Panc1 (cell line): ENCODE data around the gene SDK1. TPM values are rescaled to one million over a fixed set of nuclear protein-coding genes. Genes with fewer than 3 reads are reported as not detected.

ENCODE experiments used
- ATAC-seq: fragments of 200-7000 bp; cut with Tn5 transposase; 2 replicates; pipeline ENCODE4 v1.9.1; 2020; ENCODE audit warnings: mild to moderate bottlenecking, moderate library complexity
- BruUV-seq: library from RNA; stranded (reverse); fragments of 400-500 nt; replicated peaks from 2 replicates; lab custom pipeline; 2021; lab: Mats Ljungman, UMichigan
- CTCF ChIA-PET: fragments of 300-600 bp; sonication (Branson Sonifier 250); formaldehyde crosslinking; loops from one replicate; lab custom pipeline; 2022; ENCODE audit warnings: antibody characterized with exemption; lab: Charles Lee
- POLR2A ChIA-PET: fragments of 300-600 bp; sonication (Branson Sonifier 250); formaldehyde crosslinking; loops from one replicate; lab custom pipeline; 2022; ENCODE audit warnings: antibody characterized with exemption; lab: Charles Lee
- DNase-seq: peaks from one replicate; pipeline ENCODE4 v3.0.0-alpha.2; 2010; ENCODE audit warnings: low read depth, low spot score
- H3K27ac ChIP-seq: 2 replicates; pipeline ENCODE4 v1.5.1; 2011; ENCODE audit warnings: mild to moderate bottlenecking, low read length, inconsistent platforms
- H3K27me3 ChIP-seq: fragments of 200-500 bp; sonication (Bioruptor generic); 2 replicates; pipeline ENCODE4 v1.6.0; 2014; ENCODE audit warnings: low read length, inconsistent platforms; ENCODE audit not compliant: control insufficient read depth, insufficient read depth
- H3K36me3 ChIP-seq: fragments of 200-500 bp; sonication (Bioruptor generic); 2 replicates; pipeline ENCODE4 v1.5.1; 2014; ENCODE audit warnings: inconsistent platforms, mild to moderate bottlenecking, low read length, moderate library complexity; ENCODE audit not compliant: control insufficient read depth, insufficient read depth
- H3K4me1 ChIP-seq: 2 replicates; pipeline ENCODE4 v1.5.1; 2011; ENCODE audit warnings: inconsistent platforms, mild to moderate bottlenecking, low read length, moderate library complexity; ENCODE audit not compliant: control insufficient read depth, insufficient read depth
- H3K4me3 ChIP-seq, 2 experiments: 2 replicates each; pipeline ENCODE4 v1.5.1; 2011 to 2012; ENCODE audit warnings: low read depth in 2 of 2, low read length in 2 of 2, mild to moderate bottlenecking in 2 of 2, inconsistent platforms in 1 of 2, moderate library complexity in 1 of 2
- H3K9me3 ChIP-seq: fragments of 200-500 bp; sonication (Bioruptor generic); 2 replicates; pipeline ENCODE4 v1.5.1; 2014; ENCODE audit warnings: low read depth, mild to moderate bottlenecking, inconsistent platforms, low read length, moderate library complexity; ENCODE audit not compliant: control insufficient read depth, insufficient read depth
- POLR2AphosphoS5 ChIP-seq: IDR thresholded peaks from 2 replicates; pipeline ENCODE4 v1.6.1; 2012; ENCODE audit warnings: mild to moderate bottlenecking, low read depth, low read length, moderate library complexity
- SIN3A ChIP-seq: IDR thresholded peaks from 2 replicates; pipeline ENCODE4 v1.6.1; 2012; ENCODE audit warnings: low read depth, mild to moderate bottlenecking, low read length, moderate library complexity, borderline replicate concordance; ENCODE audit not compliant: insufficient read depth
- TCF7L2 ChIP-seq: IDR thresholded peaks from 2 replicates; pipeline ENCODE4 v1.6.1; 2011; ENCODE audit warnings: mild to moderate bottlenecking, low read depth, low read length, inconsistent platforms
- in situ Hi-C: cut with HindIII; loops from 2 replicates; pipeline ENCODE4 v1.10.0; 2016; ENCODE audit warnings: low sequenced_read_pairs, low pct_unique_long_range_greater_than_20kb
- intact Hi-C: fragments of 100-400 bp; cut with micrococcal nuclease; formaldehyde crosslinking; loops from one replicate; pipeline ENCODE4 v1.10.0; 2022; ENCODE audit not compliant: unreplicated experiment
- total RNA-seq: library from RNA; stranded (reverse); gene quantifications from one replicate; pipeline ENCODE4 v1.2.1, GENCODE V29; 2021; ENCODE audit not compliant: unreplicated experiment
- TF ChIP-seq, protein P1 (sequence below): fragments of 450-650 bp; IDR thresholded peaks from 2 replicates; pipeline ENCODE4 v1.5.1; 2017; ENCODE audit warnings: mild to moderate bottlenecking
- TF ChIP-seq, protein P2 (sequence below), 2 experiments: IDR thresholded peaks; 2 replicates each; pipeline ENCODE4 v1.6.1; 2011 to 2012; ENCODE audit warnings: low read depth in 2 of 2, control low read depth in 1 of 2, low read length in 1 of 2, mild to moderate bottlenecking in 1 of 2, moderate library complexity in 1 of 2; ENCODE audit not compliant: insufficient read depth in 1 of 2

Gene SDK1
- total RNA-seq, 1 experiment from 2014 or later = 47.4 TPM

DNA sequence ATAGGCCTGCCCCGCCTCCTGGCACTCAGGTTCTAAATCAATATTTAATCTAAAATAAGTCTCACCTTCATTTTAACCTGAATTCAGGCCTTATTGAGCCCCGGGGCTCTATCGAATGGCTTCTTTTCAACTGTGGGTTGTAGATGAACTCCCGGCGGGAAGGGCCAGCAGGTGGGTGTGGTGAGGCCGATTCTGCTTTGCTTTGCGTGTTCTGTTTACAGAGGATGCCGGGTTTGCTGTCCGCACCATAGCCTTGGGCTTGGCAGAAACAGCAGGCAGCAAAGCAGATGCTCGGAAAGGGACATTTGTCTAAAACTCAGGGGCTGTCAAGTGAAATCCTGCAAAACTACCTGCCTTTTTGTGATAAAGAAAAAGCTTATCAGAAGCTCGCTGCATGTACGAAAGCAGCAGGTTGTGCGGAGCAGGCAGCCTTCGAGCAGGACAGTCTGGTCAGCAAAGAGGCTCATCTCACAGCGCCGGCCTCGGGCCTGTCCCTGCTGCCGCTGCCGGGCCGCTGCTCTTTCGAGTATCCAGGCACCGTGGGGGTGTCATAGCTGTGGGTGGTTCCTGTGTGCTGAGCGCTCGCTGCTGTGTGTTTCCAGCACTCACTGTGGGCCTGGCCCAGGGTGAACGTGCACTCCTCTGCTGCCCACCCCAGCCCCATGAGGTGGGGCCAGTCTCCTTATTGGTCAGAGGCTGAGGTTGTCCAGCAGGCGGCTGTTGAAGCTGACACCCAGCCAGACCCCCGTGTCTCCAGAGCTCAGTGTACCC is 946.2 kb downstream of the SDK1 start:
- ATAC-seq = no peak
- intact Hi-C loops (no loop called here), in situ Hi-C loops (no loop called here)
- Histone ChIP-seq H3K27me3 (no peaks in the 10 kb centered on the region), H3K36me3 (no peaks in the 10 kb centered on the region), H3K4me3 (no peak overlapping the region), H3K4me1 (no peaks in the 10 kb centered on the region), H3K27ac (no peak overlapping the region), H3K9me3 (no peaks in the 10 kb centered on the region)
- ChIA-PET CTCF (no interaction called here), POLR2A (no interaction called here)
- TF ChIP-seq TCF7L2 (no peak), POLR2AphosphoS5 (no peak), SIN3A (no peak)
- TF ChIP-seq, protein P1, sequence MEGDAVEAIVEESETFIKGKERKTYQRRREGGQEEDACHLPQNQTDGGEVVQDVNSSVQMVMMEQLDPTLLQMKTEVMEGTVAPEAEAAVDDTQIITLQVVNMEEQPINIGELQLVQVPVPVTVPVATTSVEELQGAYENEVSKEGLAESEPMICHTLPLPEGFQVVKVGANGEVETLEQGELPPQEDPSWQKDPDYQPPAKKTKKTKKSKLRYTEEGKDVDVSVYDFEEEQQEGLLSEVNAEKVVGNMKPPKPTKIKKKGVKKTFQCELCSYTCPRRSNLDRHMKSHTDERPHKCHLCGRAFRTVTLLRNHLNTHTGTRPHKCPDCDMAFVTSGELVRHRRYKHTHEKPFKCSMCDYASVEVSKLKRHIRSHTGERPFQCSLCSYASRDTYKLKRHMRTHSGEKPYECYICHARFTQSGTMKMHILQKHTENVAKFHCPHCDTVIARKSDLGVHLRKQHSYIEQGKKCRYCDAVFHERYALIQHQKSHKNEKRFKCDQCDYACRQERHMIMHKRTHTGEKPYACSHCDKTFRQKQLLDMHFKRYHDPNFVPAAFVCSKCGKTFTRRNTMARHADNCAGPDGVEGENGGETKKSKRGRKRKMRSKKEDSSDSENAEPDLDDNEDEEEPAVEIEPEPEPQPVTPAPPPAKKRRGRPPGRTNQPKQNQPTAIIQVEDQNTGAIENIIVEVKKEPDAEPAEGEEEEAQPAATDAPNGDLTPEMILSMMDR = no peak
- TF ChIP-seq, protein P2, sequence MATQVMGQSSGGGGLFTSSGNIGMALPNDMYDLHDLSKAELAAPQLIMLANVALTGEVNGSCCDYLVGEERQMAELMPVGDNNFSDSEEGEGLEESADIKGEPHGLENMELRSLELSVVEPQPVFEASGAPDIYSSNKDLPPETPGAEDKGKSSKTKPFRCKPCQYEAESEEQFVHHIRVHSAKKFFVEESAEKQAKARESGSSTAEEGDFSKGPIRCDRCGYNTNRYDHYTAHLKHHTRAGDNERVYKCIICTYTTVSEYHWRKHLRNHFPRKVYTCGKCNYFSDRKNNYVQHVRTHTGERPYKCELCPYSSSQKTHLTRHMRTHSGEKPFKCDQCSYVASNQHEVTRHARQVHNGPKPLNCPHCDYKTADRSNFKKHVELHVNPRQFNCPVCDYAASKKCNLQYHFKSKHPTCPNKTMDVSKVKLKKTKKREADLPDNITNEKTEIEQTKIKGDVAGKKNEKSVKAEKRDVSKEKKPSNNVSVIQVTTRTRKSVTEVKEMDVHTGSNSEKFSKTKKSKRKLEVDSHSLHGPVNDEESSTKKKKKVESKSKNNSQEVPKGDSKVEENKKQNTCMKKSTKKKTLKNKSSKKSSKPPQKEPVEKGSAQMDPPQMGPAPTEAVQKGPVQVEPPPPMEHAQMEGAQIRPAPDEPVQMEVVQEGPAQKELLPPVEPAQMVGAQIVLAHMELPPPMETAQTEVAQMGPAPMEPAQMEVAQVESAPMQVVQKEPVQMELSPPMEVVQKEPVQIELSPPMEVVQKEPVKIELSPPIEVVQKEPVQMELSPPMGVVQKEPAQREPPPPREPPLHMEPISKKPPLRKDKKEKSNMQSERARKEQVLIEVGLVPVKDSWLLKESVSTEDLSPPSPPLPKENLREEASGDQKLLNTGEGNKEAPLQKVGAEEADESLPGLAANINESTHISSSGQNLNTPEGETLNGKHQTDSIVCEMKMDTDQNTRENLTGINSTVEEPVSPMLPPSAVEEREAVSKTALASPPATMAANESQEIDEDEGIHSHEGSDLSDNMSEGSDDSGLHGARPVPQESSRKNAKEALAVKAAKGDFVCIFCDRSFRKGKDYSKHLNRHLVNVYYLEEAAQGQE (IDR thresholded peaks at IDR 0.05; ENCODE audit: insufficient read depth in 1 of 2, low read depth in 2 of 2, low read length in 1 of 2) = no peak
- no peak for DNase-seq
- BruUV-seq = no TSS peak

DNA sequence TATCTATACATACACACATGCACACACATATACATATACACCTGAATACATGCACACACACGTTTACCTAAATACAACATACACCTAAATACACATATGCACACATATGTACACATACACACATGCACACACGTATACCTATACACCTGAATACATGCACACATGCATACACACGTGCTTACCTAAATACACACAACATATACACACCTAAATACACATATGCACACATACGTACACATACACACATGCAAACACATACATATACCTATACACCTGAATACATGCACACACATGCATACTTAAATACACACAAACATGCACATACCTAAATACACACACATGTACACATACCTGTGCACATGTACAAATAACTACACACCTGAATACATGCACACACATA is 947.2 kb downstream of the SDK1 start:
- no TSS peak for BruUV-seq

DNA sequence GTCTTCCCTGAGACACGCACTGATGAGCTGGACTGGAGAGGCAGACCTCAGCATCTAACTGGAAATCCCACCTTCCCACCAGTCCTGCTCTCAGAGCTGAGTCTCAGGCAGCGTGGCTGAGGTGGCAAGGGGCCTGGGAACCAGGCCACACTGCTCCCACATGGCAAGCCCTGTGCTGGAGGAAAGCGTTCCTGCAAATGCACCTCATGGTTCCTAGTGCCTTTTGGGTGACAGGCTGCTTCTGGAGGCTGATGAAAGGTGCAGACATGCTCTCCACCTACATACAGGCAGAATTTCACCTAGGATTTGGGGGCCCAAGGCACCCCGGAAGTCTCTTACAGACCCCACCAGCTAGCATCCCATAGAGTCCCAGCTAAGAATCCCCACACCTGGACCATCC is 948.2 kb downstream of the SDK1 start:
- CTCF ChIA-PET = interaction anchor here (0.6 kb wide), 1 partner anchor 95 kb away, joined by 3 read pairs; no protein-coding TSS in a partner anchor
- Histone ChIP-seq H3K27ac (no peak overlapping the region), H3K27me3 (no peaks in the 10 kb centered on the region), H3K36me3 (no peaks in the 10 kb centered on the region), H3K4me1 (no peaks in the 10 kb centered on the region), H3K4me3 (no peak overlapping the region), H3K9me3 (no peaks in the 10 kb centered on the region)
- intact Hi-C loops (no loop called here), in situ Hi-C loops (no loop called here)
- ATAC-seq (no peak), DNase-seq (no peak)
- POLR2A ChIA-PET = no interaction called here
- TF ChIP-seq SIN3A = no peak
- TF ChIP-seq, protein P2 (IDR thresholded peaks at IDR 0.05; ENCODE audit: insufficient read depth in 1 of 2, low read depth in 2 of 2, low read length in 1 of 2) = no peak
- no peak for TF ChIP-seq POLR2AphosphoS5
- TF ChIP-seq, protein P1 = no peak
- no peak for TF ChIP-seq TCF7L2
- no TSS peak for BruUV-seq

More for the DNA sequence above, 947.2 kb downstream of the SDK1 start:
- no peak for DNase-seq
- no peaks in the 10 kb centered on the region for H3K9me3 ChIP-seq
- no peaks in the 10 kb centered on the region for H3K36me3 ChIP-seq
- in situ Hi-C loops (no loop called here), intact Hi-C loops (no loop called here)
- ChIA-PET POLR2A (no interaction called here), CTCF (no interaction called here)
- no peak overlapping the region for H3K27ac ChIP-seq
- no peak for TF ChIP-seq POLR2AphosphoS5
- no peak for ATAC-seq
- no peak overlapping the region for H3K4me3 ChIP-seq
- H3K27me3 ChIP-seq = no peaks in the 10 kb centered on the region
- no peaks in the 10 kb centered on the region for H3K4me1 ChIP-seq
